H1 (cell line): ENCODE measurements around the gene CYB561D2. TPM values are rescaled to one million over a fixed set of nuclear protein-coding genes. Genes with fewer than 3 reads are reported as not detected.
A peak's percentile ranks its signal among the peaks of the same experiment; 100 is the strongest.

Experiments
- CTCF ChIA-PET: fragments of 300-600 bp; sonication (Branson Sonifier 250); formaldehyde crosslinking; loops from one replicate; lab custom pipeline; 2021; ENCODE audit not compliant: partially characterized antibody; lab: Charles Lee
- POLR2A ChIA-PET: fragments of 300-600 bp; sonication (Branson Sonifier 250); formaldehyde crosslinking; loops from one replicate; lab custom pipeline; 2021; ENCODE audit warnings: inconsistent platforms; ENCODE audit not compliant: partially characterized antibody; lab: Charles Lee
- DNase-seq, 2 experiments: peaks; one replicate each; pipeline versions ENCODE4 v3.0.0 to v3.0.0-alpha.2; 2010 to 2022; ENCODE audit warnings: low spot score in 2 of 2, low read depth in 1 of 2, mixed read lengths in 1 of 2
- FAIRE-seq: peaks from 2 replicates; lab custom pipeline; 2011; peaks lifted over from hg19 to GRCh38; lab: Jason Lieb, UNC
- H2AFZ ChIP-seq: 2 replicates; pipeline ENCODE4 v1.8.1; 2012; ENCODE audit warnings: low read length, inconsistent platforms
- H2AK5ac ChIP-seq: 2 replicates; pipeline ENCODE4 v1.6.1; 2013; ENCODE audit warnings: low read depth, low read length
- H2BK120ac ChIP-seq: replicated peaks from 2 replicates; pipeline ENCODE3; 2013; ENCODE audit warnings: low read depth, low read length, inconsistent platforms
- H2BK12ac ChIP-seq: 2 replicates; pipeline ENCODE4 v1.6.1; 2013; ENCODE audit warnings: low read depth, low read length
- H2BK15ac ChIP-seq: 2 replicates; pipeline ENCODE4 v1.6.1; 2013; ENCODE audit warnings: low read length
- H2BK20ac ChIP-seq: 2 replicates; pipeline ENCODE4 v1.6.1; 2013; ENCODE audit warnings: low read length
- H2BK5ac ChIP-seq: 2 replicates; pipeline ENCODE4 v1.6.1; 2013; ENCODE audit warnings: low read depth, low read length
- H3K14ac ChIP-seq: 2 replicates; pipeline ENCODE4 v1.6.1; 2013; ENCODE audit warnings: inconsistent platforms; ENCODE audit not compliant: insufficient read length
- H3K18ac ChIP-seq: 2 replicates; pipeline ENCODE4 v1.6.1; 2013; ENCODE audit warnings: low read length; ENCODE audit errors: extremely low read depth
- H3K23ac ChIP-seq: 2 replicates; pipeline ENCODE4 v1.6.1; 2013; ENCODE audit warnings: inconsistent platforms; ENCODE audit not compliant: insufficient read length
- H3K23me2 ChIP-seq: 2 replicates; pipeline ENCODE4 v1.6.1; 2013; ENCODE audit warnings: low read depth, low read length
- H3K27ac ChIP-seq: 2 replicates; pipeline ENCODE4 v1.6.1; 2011; ENCODE audit warnings: low read depth, low read length, inconsistent platforms
- H3K27me3 ChIP-seq, 4 experiments: replicated peaks in 1 of 4; 1 replicate in 1 of 4; 2 replicates in 3 of 4; pipeline versions ENCODE4 v1.6.1 to v1.8.1; 2011 to 2013; ENCODE audit warnings: low read length in 3 of 4, mild to moderate bottlenecking in 3 of 4, inconsistent platforms in 2 of 4, mixed read lengths in 2 of 4, moderate library complexity in 1 of 4; ENCODE audit not compliant: control insufficient read depth in 3 of 4, insufficient read depth in 3 of 4; ENCODE audit errors: extremely low read depth in 1 of 4
- H3K36me3 ChIP-seq, 4 experiments: 2 replicates each; pipeline versions ENCODE4 v1.6.1 to v1.8.1; 2011 to 2013; ENCODE audit warnings: mild to moderate bottlenecking in 4 of 4, low read length in 3 of 4, moderate library complexity in 2 of 4, control low read depth in 1 of 4, inconsistent platforms in 1 of 4; ENCODE audit not compliant: insufficient read depth in 4 of 4, control insufficient read depth in 2 of 4
- H3K4ac ChIP-seq: replicated peaks from 2 replicates; pipeline ENCODE3; 2013; ENCODE audit warnings: low read length, low read depth, mixed read lengths, inconsistent platforms; ENCODE audit not compliant: insufficient read length
- H3K4me1 ChIP-seq, 4 experiments: replicated peaks in 1 of 4; 1 replicate in 1 of 4; 2 replicates in 3 of 4; pipeline versions ENCODE4 v1.6.1 to v1.8.1; 2011 to 2013; ENCODE audit warnings: low read length in 3 of 4, inconsistent platforms in 2 of 4, mixed read lengths in 1 of 4; ENCODE audit not compliant: insufficient read depth in 4 of 4, control insufficient read depth in 3 of 4
- H3K4me2 ChIP-seq, 2 experiments: 2 replicates each; pipeline versions ENCODE4 v1.6.1 to v1.8.1; 2011 to 2013; ENCODE audit warnings: low read depth in 2 of 2, low read length in 2 of 2, control low read depth in 1 of 2, inconsistent platforms in 1 of 2, mild to moderate bottlenecking in 1 of 2; ENCODE audit not compliant: insufficient read depth in 1 of 2
- H3K4me3 ChIP-seq, 4 experiments: fragments of 200-600, 300-600 bp in 1 of 4; sonication (generic), shearing (Covaris generic), sonication (Bioruptor Twin) in 1 of 4; 2 replicates each; pipeline versions ENCODE4 v1.5.1 to v1.8.1; 2011 to 2016; ENCODE audit warnings: low read length in 4 of 4, low read depth in 3 of 4, control low read depth in 2 of 4, inconsistent platforms in 2 of 4, mild to moderate bottlenecking in 2 of 4, mixed read lengths in 1 of 4, moderate library complexity in 1 of 4; ENCODE audit not compliant: insufficient read depth in 2 of 4; ENCODE audit errors: extremely low read depth in 1 of 4
- H3K56ac ChIP-seq: replicated peaks from 2 replicates; pipeline ENCODE3; 2013; ENCODE audit warnings: low read depth, mild to moderate bottlenecking, mixed read lengths, low read length, inconsistent platforms; ENCODE audit not compliant: insufficient read length
- H3K79me1 ChIP-seq: 2 replicates; pipeline ENCODE4 v1.6.1; 2013; ENCODE audit warnings: low read depth, low read length, control low read depth
- H3K79me2 ChIP-seq, 2 experiments: 2 replicates each; pipeline versions ENCODE4 v1.6.1 to v1.8.1; 2012 to 2013; ENCODE audit warnings: low read length in 2 of 2, mild to moderate bottlenecking in 2 of 2, inconsistent platforms in 1 of 2; ENCODE audit not compliant: insufficient read depth in 2 of 2, control insufficient read depth in 1 of 2
- H3K9ac ChIP-seq, 4 experiments: replicated peaks in 1 of 4; 1 replicate in 1 of 4; 2 replicates in 3 of 4; pipeline versions ENCODE4 v1.6.1 to v1.8.1; 2011 to 2013; ENCODE audit warnings: low read depth in 3 of 4, low read length in 3 of 4, control low read depth in 2 of 4, mild to moderate bottlenecking in 2 of 4, moderate library complexity in 2 of 4, inconsistent platforms in 1 of 4; ENCODE audit errors: extremely low read depth in 1 of 4
- H3K9me3 ChIP-seq, 2 experiments: 2 replicates each; pipeline versions ENCODE4 v1.6.1 to v1.8.1; 2012 to 2013; ENCODE audit warnings: mild to moderate bottlenecking in 2 of 2, moderate library complexity in 2 of 2, control low read depth in 1 of 2, inconsistent platforms in 1 of 2, low read depth in 1 of 2, low read length in 1 of 2, mixed read lengths in 1 of 2; ENCODE audit not compliant: insufficient read depth in 2 of 2
- H4K20me1 ChIP-seq, 2 experiments: replicated peaks in 1 of 2; 2 replicates each; pipeline versions ENCODE3 to v1.8.1; 2011 to 2013; ENCODE audit warnings: inconsistent platforms in 2 of 2, low read length in 2 of 2, mild to moderate bottlenecking in 1 of 2; ENCODE audit not compliant: insufficient read depth in 2 of 2, control insufficient read depth in 1 of 2
- H4K5ac ChIP-seq: 2 replicates; pipeline ENCODE4 v1.6.1; 2013; ENCODE audit warnings: low read length, low read depth, mixed read lengths, inconsistent platforms; ENCODE audit not compliant: insufficient read length
- H4K8ac ChIP-seq: 2 replicates; pipeline ENCODE4 v1.8.0; 2013; ENCODE audit warnings: mild to moderate bottlenecking, moderate library complexity, low read length, inconsistent platforms; ENCODE audit not compliant: insufficient read depth; ENCODE audit errors: extremely low read depth
- H4K91ac ChIP-seq: replicated peaks from 2 replicates; pipeline ENCODE3; 2013; ENCODE audit warnings: low read length, mixed read lengths, inconsistent platforms; ENCODE audit not compliant: insufficient read length
- CHD2 ChIP-seq: IDR thresholded peaks from 2 replicates; pipeline ENCODE4 v1.6.1; 2012; ENCODE audit warnings: low read length, improper control_type of control experiment
- EZH2 ChIP-seq: fragments of 200-600 bp; sonication (generic); IDR thresholded peaks from 2 replicates; pipeline ENCODE4 v1.7.1; 2012; ENCODE audit warnings: low read depth, mild to moderate bottlenecking, moderate library complexity, low read length, inconsistent platforms; ENCODE audit not compliant: severe bottlenecking
- GABPA ChIP-seq: IDR thresholded peaks from 2 replicates; pipeline ENCODE4 v1.6.1; 2011; ENCODE audit warnings: mild to moderate bottlenecking, low read length, moderate library complexity, borderline replicate concordance; ENCODE audit not compliant: insufficient read depth
- JUND ChIP-seq: IDR thresholded peaks from 2 replicates; pipeline ENCODE4 v1.6.1; 2011; ENCODE audit warnings: mild to moderate bottlenecking, improper control_type of control experiment, low read length
- NRF1 ChIP-seq: IDR thresholded peaks from 2 replicates; pipeline ENCODE4 v1.6.1; 2011; ENCODE audit warnings: mild to moderate bottlenecking, low read depth, low read length, improper control_type of control experiment
- POLR2A ChIP-seq, 2 experiments: IDR thresholded peaks; 1 replicate in 1 of 2; 2 replicates in 1 of 2; pipeline ENCODE4 v1.6.1; 2011; ENCODE audit warnings: low read depth in 2 of 2, low read length in 2 of 2, mild to moderate bottlenecking in 2 of 2; ENCODE audit errors: control extremely low read depth in 1 of 2
- RAD21 ChIP-seq, 2 experiments: IDR thresholded peaks in 1 of 2; conservative IDR thresholded peaks in 1 of 2; 2 replicates each; pipeline ENCODE4 v1.6.1; 2011; ENCODE audit warnings: low read depth in 2 of 2, low read length in 2 of 2, improper control_type of control experiment in 1 of 2, inconsistent platforms in 1 of 2, mild to moderate bottlenecking in 1 of 2, moderate library complexity in 1 of 2
- RNF2 ChIP-seq: fragments of 200-900, 300-1000 bp; sonication (generic); IDR thresholded peaks from 2 replicates; pipeline ENCODE4 v1.7.1; 2016; ENCODE audit warnings: borderline replicate concordance, low read depth, mild to moderate bottlenecking, antibody characterized with exemption, low read length; ENCODE audit not compliant: poor library complexity, severe bottlenecking; ENCODE audit errors: missing control alignments
- SP4 ChIP-seq: IDR thresholded peaks from 2 replicates; pipeline ENCODE4 v1.6.1; 2012; ENCODE audit warnings: low read length, inconsistent platforms
- SRF ChIP-seq: IDR thresholded peaks from 2 replicates; pipeline ENCODE4 v1.6.1; 2011; ENCODE audit warnings: mild to moderate bottlenecking, low read depth, low read length, moderate library complexity
- SUZ12 ChIP-seq: fragments of 200-600 bp; sonication (generic); IDR thresholded peaks from 2 replicates; pipeline ENCODE4 v1.6.1; 2012; ENCODE audit warnings: mild to moderate bottlenecking, inconsistent platforms, low read length, moderate library complexity, mixed read lengths
- TAF1 ChIP-seq: IDR thresholded peaks from 2 replicates; pipeline ENCODE4 v1.6.1; 2011; ENCODE audit warnings: mild to moderate bottlenecking, low read depth, low read length
- TCF12 ChIP-seq: IDR thresholded peaks from 2 replicates; pipeline ENCODE4 v1.6.1; 2011; ENCODE audit warnings: low read depth, mild to moderate bottlenecking, low read length
- WGBS, 2 experiments: shearing (Covaris generic) in 1 of 2; methylation state at CpG; one replicate each; pipeline versions ENCODE4 v1.1.6 to v1.1.7; 2013 to 2015; ENCODE audit warnings: low lambda C conversion rate in 2 of 2, mixed read lengths in 2 of 2, inconsistent platforms in 1 of 2, low coverage in 1 of 2, missing lambda C conversion rate in 1 of 2; ENCODE audit not compliant: insufficient replicate concordance in 2 of 2, insufficient coverage in 1 of 2, insufficient read length in 1 of 2; ENCODE audit errors: extremely low coverage in 1 of 2, missing lambda C conversion rate in 1 of 2; 5-methylcytosine and 5-hydroxymethylcytosine counted together
- polyA plus RNA-seq, 7 experiments: library from polyadenylated mRNA; depleted of rRNA in 3 of 7; stranded (reverse) in 5 of 7; unstranded in 2 of 7; fragments of >200 nt in 5 of 7; fragments of 200-250 nt in 2 of 7; gene quantifications; 1 replicate in 5 of 7; 2 replicates in 1 of 7; 4 replicates in 1 of 7; pipeline versions ENCODE4 v1.2.1 to v1.2.3, GENCODE V29; 2011 to 2013; ENCODE audit warnings: missing spikeins in 2 of 7, mixed read lengths in 2 of 7
- total RNA-seq: library from RNA; stranded (reverse); fragmentation: NEBNext Ultra II Directional; extraction: Animal tissue kit (Norgen Biotek cat#: 25700); gene quantifications from 2 replicates; pipeline ENCODE4 v1.2.1, GENCODE V29; 2021

The CYB561D2 gene
- total and polyA plus RNA-seq, 2 of the 8 experiments (the other 6 are each of a cell fraction or from before 2014, with no cell fraction given) = 9.8 to 34.0 TPM

- Histone ChIP-seq H3K79me1 (no peaks in the 10 kb centered on the region), H3K9me3 (no peaks in the 10 kb centered on the region), H2BK20ac (no peak overlapping the region), H4K8ac (no peak overlapping the region), H2BK5ac (peak overlapping the region; percentile 15; the same call in 1 of the 2 replicates), H3K36me3 (no peaks in the 10 kb centered on the region), H3K23me2 (no peaks in the 10 kb centered on the region), H3K79me2 (no peaks in the 10 kb centered on the region), H3K4me3 (no peak overlapping the region), H2BK12ac (no peak overlapping the region), H3K56ac (no peak overlapping the region), H2BK120ac (no peak overlapping the region), H4K20me1 (peaks cover 0 to 7% of the 10 kb centered on the region in 2 experiments), H3K14ac (no peak overlapping the region), H3K23ac (no peak overlapping the region), H3K4ac (no peak overlapping the region), H3K4me2 (no peak overlapping the region), H3K27ac (no peak overlapping the region), H2AK5ac (no peak overlapping the region), H3K27me3 (peaks cover 0 to 5% (median 0%) of the 10 kb centered on the region in 4 experiments; a peak in 1 of 7 replicates), H3K18ac (no peak overlapping the region), H4K5ac (no peak overlapping the region), H2AFZ (no peak overlapping the region), H4K91ac (no peak overlapping the region), H3K4me1 (no peaks in the 10 kb centered on the region), H3K9ac (no peak overlapping the region), H2BK15ac (no peak overlapping the region)
- CTCF ChIA-PET = interaction anchor here (1.1 to 5.3 kb wide), 7 partner anchors 20 to 156 kb away, joined by 3 to 19 read pairs (median 4); no protein-coding TSS in a partner anchor
- DNase-seq (no peak), FAIRE-seq (no peak)
- POLR2A ChIA-PET = interaction anchor here (0.7 kb wide), 1 partner anchor 130 kb away, joined by 3 read pairs; no protein-coding TSS in a partner anchor
- WGBS, 2 experiments = 91% methylated on average over 10 of the region's 10 CpGs; no CpG with 5 or more reads in 1 of the 2 experiments
- TF ChIP-seq RNF2 (no peak), TAF1 (no peak), SP4 (no peak), SUZ12 (no peak), EZH2 (no peak), CHD2 (no peak), POLR2A (IDR thresholded peaks at IDR 0.05; ENCODE audit: control extremely low read depth in 1 of 2, low read depth in 2 of 2, low read length in 2 of 2) (no peak), RAD21 (IDR thresholded peaks at IDR 0.05 in 1 of 2, conservative IDR thresholded peaks at IDR 0.05 in 1 of 2; ENCODE audit: low read depth in 2 of 2, low read length in 2 of 2) (no peak), NRF1 (no peak), SRF (no peak), GABPA (no peak), JUND (no peak), TCF12 (no peak)
Observed at GRCh38 chr3:50395070-50395860, 44.6 kb downstream of the CYB561D2 start.
